ENCODE results near the gene PNMT. TPM values are rescaled to one million over a fixed set of nuclear protein-coding genes. Genes with fewer than 3 reads are reported as not detected.

PNMT gene
- total RNA-seq, 1 experiment from 2014 or later: not detected

DNA sequence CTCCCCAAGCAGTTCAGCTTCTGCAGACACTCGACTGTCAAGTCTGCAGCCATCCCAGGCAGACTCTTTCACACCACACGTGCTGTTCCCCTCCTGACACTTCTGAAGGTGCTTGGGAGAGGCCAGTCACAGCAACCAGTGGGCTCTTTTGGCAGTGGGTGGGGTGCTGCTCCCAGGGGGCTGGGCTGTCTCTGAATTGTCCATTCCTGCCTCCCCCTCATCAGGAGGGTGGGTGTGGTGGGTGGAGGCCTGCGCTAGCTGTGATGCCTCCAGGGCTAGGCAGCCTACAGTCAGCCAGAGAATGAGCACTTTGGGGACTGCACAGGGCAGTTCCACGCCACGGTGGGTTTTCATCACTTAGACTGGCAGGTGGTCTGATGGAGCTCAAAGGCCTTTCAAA is 21.0 kb upstream of the PNMT start:
- H3K4me2 ChIP-seq (ENCODE audit: low read depth, low read length, poor library complexity, severe bottlenecking): no peak overlapping the region
- H3K36me3 ChIP-seq (ENCODE audit: insufficient read depth, low read length): no peaks in the 10 kb centered on the region
- H3K9ac ChIP-seq (ENCODE audit: low read length): no peak overlapping the region
- H3K9me3 ChIP-seq (ENCODE audit: low read length): no peaks in the 10 kb centered on the region
- H3K4me3 ChIP-seq (ENCODE audit: low read length): no peak overlapping the region
- no peaks in the 10 kb centered on the region for H3K27me3 ChIP-seq (ENCODE audit: low read length)
- no peak for DNase-seq
- no peak overlapping the region for H3K27ac ChIP-seq (ENCODE audit: low read length)
- no peaks in the 10 kb centered on the region for H3K4me1 ChIP-seq (ENCODE audit: low read length)
- H4K20me1 ChIP-seq (ENCODE audit: insufficient read depth, low read depth, low read length): peaks cover 24% of the 10 kb centered on the region; the same call in 1 of the 2 replicates
- no peaks in the 10 kb centered on the region for H3K9me2 ChIP-seq (replicated peaks; ENCODE audit: insufficient read depth, low read length)
- peaks cover 57% of the 10 kb centered on the region for H3K79me2 ChIP-seq (ENCODE audit: low read length)
- H2AFZ ChIP-seq (ENCODE audit: low read length): no peak overlapping the region

DNA sequence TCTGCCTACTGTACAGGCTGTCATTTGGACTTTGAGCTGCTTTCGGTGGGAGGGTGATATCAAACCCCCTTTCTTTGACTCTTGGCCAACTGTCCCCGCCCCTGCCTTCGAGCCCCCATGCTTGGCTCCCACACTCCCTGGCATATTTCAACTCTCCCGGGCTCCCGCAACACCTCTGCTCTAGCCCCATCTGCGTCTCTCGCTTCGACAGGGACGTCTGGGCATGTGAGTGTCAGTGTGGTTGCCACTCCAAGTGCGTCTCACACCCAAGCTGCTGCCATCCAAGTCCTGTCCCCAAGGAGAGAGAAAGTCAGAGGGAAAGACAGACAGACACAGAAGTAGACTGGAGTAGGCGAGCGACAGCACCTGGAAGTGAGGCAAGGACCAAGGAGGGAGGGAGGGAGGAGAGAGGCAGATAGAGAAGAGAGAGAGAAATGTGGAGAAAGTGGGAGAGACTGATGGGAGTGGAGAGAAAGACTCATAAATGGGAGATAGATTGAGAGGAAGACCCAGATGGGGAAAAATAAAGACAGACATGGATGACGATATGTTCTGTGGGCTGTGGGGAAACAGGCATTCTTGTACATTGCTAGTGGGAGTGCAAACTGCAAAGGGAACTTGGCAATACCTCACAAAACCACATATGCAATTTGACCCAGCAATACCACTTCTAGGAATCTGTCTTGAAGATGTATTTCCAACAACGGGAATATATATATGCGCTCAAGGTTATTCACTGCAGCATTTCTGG is 19.5 kb upstream of the PNMT start:
- Histone ChIP-seq H3K4me3 (ENCODE audit: low read length) (no peak overlapping the region), H3K27me3 (ENCODE audit: low read length) (no peaks in the 10 kb centered on the region), H3K9me2 (replicated peaks; ENCODE audit: insufficient read depth, low read length) (no peaks in the 10 kb centered on the region), H3K9me3 (ENCODE audit: low read length) (no peaks in the 10 kb centered on the region), H3K4me2 (ENCODE audit: low read depth, low read length, poor library complexity, severe bottlenecking) (no peak overlapping the region), H3K9ac (ENCODE audit: low read length) (no peak overlapping the region), H3K36me3 (ENCODE audit: insufficient read depth, low read length) (no peaks in the 10 kb centered on the region), H3K79me2 (ENCODE audit: low read length) (peaks cover 55% of the 10 kb centered on the region), H2AFZ (ENCODE audit: low read length) (no peak overlapping the region), H3K27ac (ENCODE audit: low read length) (no peak overlapping the region), H4K20me1 (ENCODE audit: insufficient read depth, low read depth, low read length) (peaks cover 18% of the 10 kb centered on the region), H3K4me1 (ENCODE audit: low read length) (no peaks in the 10 kb centered on the region)
- no peak for DNase-seq

GRCh38 chr17:39650121-39650579 is 18.1 kb upstream of the PNMT start:
- H3K9ac ChIP-seq (ENCODE audit: low read length): no peak overlapping the region

GRCh38 chr17:39651923-39652586 is 16.2 kb upstream of the PNMT start:
- H3K79me2 ChIP-seq (ENCODE audit: low read length): peaks cover 38% of the 10 kb centered on the region
- no peak overlapping the region for H2AFZ ChIP-seq (ENCODE audit: low read length)
- H4K20me1 ChIP-seq (ENCODE audit: insufficient read depth, low read depth, low read length): peaks cover 9% of the 10 kb centered on the region
- no peaks in the 10 kb centered on the region for H3K9me2 ChIP-seq (replicated peaks; ENCODE audit: insufficient read depth, low read length)
- H3K9me3 ChIP-seq (ENCODE audit: low read length): no peaks in the 10 kb centered on the region
- H3K4me3 ChIP-seq (ENCODE audit: low read length): no peak overlapping the region
- no peak for DNase-seq
- H3K4me1 ChIP-seq (ENCODE audit: low read length): no peaks in the 10 kb centered on the region
- H3K9ac ChIP-seq (ENCODE audit: low read length): no peak overlapping the region
- H3K27me3 ChIP-seq (ENCODE audit: low read length): no peaks in the 10 kb centered on the region
- H3K36me3 ChIP-seq (ENCODE audit: insufficient read depth, low read length): no peaks in the 10 kb centered on the region
- no peak overlapping the region for H3K4me2 ChIP-seq (ENCODE audit: low read depth, low read length, poor library complexity, severe bottlenecking)
- no peak overlapping the region for H3K27ac ChIP-seq (ENCODE audit: low read length)

More at GRCh38 chr17:39650121-39650579, 18.1 kb upstream of the PNMT start:
- H3K4me2 ChIP-seq (ENCODE audit: low read depth, low read length, poor library complexity, severe bottlenecking): no peak overlapping the region
- H3K27me3 ChIP-seq (ENCODE audit: low read length): no peaks in the 10 kb centered on the region
- no peaks in the 10 kb centered on the region for H3K9me2 ChIP-seq (replicated peaks; ENCODE audit: insufficient read depth, low read length)
- no peak overlapping the region for H3K4me3 ChIP-seq (ENCODE audit: low read length)
- no peak for DNase-seq
- no peaks in the 10 kb centered on the region for H3K4me1 ChIP-seq (ENCODE audit: low read length)
- H3K79me2 ChIP-seq (ENCODE audit: low read length): peaks cover 51% of the 10 kb centered on the region
- H3K9me3 ChIP-seq (ENCODE audit: low read length): no peaks in the 10 kb centered on the region
- H2AFZ ChIP-seq (ENCODE audit: low read length): no peak overlapping the region
- H4K20me1 ChIP-seq (ENCODE audit: insufficient read depth, low read depth, low read length): peaks cover 13% of the 10 kb centered on the region
- no peak overlapping the region for H3K27ac ChIP-seq (ENCODE audit: low read length)
- no peaks in the 10 kb centered on the region for H3K36me3 ChIP-seq (ENCODE audit: insufficient read depth, low read length)

- H3K79me2 ChIP-seq (ENCODE audit: low read length): peaks cover 38% of the 10 kb centered on the region
- no peaks in the 10 kb centered on the region for H3K27me3 ChIP-seq (ENCODE audit: low read length)
- no peaks in the 10 kb centered on the region for H3K9me3 ChIP-seq (ENCODE audit: low read length)
- H3K9ac ChIP-seq (ENCODE audit: low read length): no peak overlapping the region
- no peaks in the 10 kb centered on the region for H3K9me2 ChIP-seq (replicated peaks; ENCODE audit: insufficient read depth, low read length)
- no peak overlapping the region for H3K4me3 ChIP-seq (ENCODE audit: low read length)
- H3K4me2 ChIP-seq (ENCODE audit: low read depth, low read length, poor library complexity, severe bottlenecking): no peak overlapping the region
- no peak for DNase-seq
- H4K20me1 ChIP-seq (ENCODE audit: insufficient read depth, low read depth, low read length): peaks cover 9% of the 10 kb centered on the region
- no peak overlapping the region for H3K27ac ChIP-seq (ENCODE audit: low read length)
- no peak overlapping the region for H2AFZ ChIP-seq (ENCODE audit: low read length)
- H3K4me1 ChIP-seq (ENCODE audit: low read length): no peaks in the 10 kb centered on the region
- no peaks in the 10 kb centered on the region for H3K36me3 ChIP-seq (ENCODE audit: insufficient read depth, low read length)
Observed at GRCh38 chr17:39652587-39653315, 15.5 kb upstream of the PNMT start.

DNA sequence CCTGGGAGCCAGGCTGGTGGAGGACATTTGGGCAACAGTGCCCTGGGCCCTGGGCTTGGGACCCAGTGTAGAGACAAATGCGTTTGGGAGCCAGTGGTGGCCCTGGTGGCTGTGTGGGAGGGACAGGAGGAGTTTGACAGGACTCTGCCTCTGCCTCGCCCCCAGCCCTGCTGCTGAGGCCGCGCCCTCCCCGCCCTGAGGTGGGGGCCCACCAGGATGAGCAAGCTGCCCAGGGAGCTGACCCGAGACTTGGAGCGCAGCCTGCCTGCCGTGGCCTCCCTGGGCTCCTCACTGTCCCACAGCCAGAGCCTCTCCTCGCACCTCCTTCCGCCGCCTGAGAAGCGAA is 15.0 kb upstream of the PNMT start:
- no peaks in the 10 kb centered on the region for H3K27me3 ChIP-seq (ENCODE audit: low read length)
- peaks cover 9% of the 10 kb centered on the region for H4K20me1 ChIP-seq (ENCODE audit: insufficient read depth, low read depth, low read length)
- H3K9me3 ChIP-seq (ENCODE audit: low read length): no peaks in the 10 kb centered on the region
- H3K9ac ChIP-seq (ENCODE audit: low read length): no peak overlapping the region
- H3K4me3 ChIP-seq (ENCODE audit: low read length): no peak overlapping the region
- no peak overlapping the region for H3K27ac ChIP-seq (ENCODE audit: low read length)
- H2AFZ ChIP-seq (ENCODE audit: low read length): no peak overlapping the region
- no peak overlapping the region for H3K4me2 ChIP-seq (ENCODE audit: low read depth, low read length, poor library complexity, severe bottlenecking)
- H3K9me2 ChIP-seq (replicated peaks; ENCODE audit: insufficient read depth, low read length): no peaks in the 10 kb centered on the region
- DNase-seq: no peak
- peaks cover 38% of the 10 kb centered on the region for H3K79me2 ChIP-seq (ENCODE audit: low read length)
- no peaks in the 10 kb centered on the region for H3K36me3 ChIP-seq (ENCODE audit: insufficient read depth, low read length)
- no peaks in the 10 kb centered on the region for H3K4me1 ChIP-seq (ENCODE audit: low read length)

DNA sequence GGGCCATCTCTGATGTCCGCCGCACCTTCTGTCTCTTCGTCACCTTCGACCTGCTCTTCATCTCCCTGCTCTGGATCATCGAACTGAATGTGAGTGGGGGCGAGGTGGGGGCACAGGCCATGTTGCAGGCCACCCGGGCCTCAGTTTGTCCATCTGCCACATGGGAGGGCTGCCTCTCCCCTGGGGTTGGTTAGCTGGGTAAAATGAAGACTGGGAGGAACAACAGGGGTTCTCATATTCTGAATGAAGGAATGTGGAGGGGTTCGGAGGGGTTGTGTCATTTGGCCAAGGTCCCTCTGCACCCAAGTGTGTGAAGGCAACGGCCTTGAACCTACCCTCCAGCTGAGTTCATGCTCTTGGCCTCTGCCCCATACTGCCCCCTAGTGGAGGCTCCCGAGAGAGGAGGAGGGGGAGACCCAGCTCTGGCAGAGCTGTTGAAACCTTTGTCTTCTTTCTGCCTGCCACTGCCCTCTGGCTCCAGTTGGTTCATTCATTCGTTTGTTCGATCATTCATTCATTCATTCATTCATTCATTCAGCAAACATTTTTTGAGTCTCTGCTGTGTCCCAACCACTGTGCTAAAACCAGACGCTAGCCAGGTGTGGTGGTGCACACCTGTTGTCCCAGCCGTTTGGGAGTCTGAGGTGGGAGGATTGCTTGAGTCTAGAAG is 14.5 kb upstream of the PNMT start:
- Histone ChIP-seq H3K27ac (ENCODE audit: low read length) (no peak overlapping the region), H3K9me2 (replicated peaks; ENCODE audit: insufficient read depth, low read length) (no peaks in the 10 kb centered on the region), H4K20me1 (ENCODE audit: insufficient read depth, low read depth, low read length) (peaks cover 9% of the 10 kb centered on the region)

DNA sequence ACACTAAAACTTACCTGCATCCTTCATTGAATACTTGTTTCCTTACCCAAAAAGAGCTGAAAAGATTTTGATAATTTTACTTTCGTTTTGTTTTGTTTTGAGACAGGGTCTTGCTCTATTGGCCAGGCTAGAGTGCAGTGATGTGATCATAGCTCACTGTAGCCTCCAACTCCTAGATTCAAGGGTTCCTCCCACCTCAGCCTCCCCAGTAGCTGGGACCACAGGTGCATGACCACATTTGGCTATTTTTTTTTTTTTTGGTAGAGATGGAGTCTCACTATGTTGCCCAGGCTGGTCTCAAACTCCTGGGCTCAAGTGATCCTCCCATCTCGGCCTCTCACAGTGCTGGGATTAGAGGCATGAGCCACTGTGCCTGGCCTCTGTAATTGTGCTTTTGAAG is 13.1 kb upstream of the PNMT start:
- peaks cover 9% of the 10 kb centered on the region for H4K20me1 ChIP-seq (ENCODE audit: insufficient read depth, low read depth, low read length)
- H3K4me1 ChIP-seq (ENCODE audit: low read length): peaks cover 2% of the 10 kb centered on the region; the same call in 1 of the 2 replicates
- H3K9me3 ChIP-seq (ENCODE audit: low read length): no peaks in the 10 kb centered on the region
- no peaks in the 10 kb centered on the region for H3K27me3 ChIP-seq (ENCODE audit: low read length)
- no peak overlapping the region for H3K27ac ChIP-seq (ENCODE audit: low read length)
- no peaks in the 10 kb centered on the region for H3K36me3 ChIP-seq (ENCODE audit: insufficient read depth, low read length)
- H2AFZ ChIP-seq (ENCODE audit: low read length): no peak overlapping the region
- peaks cover 30% of the 10 kb centered on the region for H3K79me2 ChIP-seq (ENCODE audit: low read length)
- H3K4me3 ChIP-seq (ENCODE audit: low read length): no peak overlapping the region
- H3K9me2 ChIP-seq (replicated peaks; ENCODE audit: insufficient read depth, low read length): no peaks in the 10 kb centered on the region
- no peak overlapping the region for H3K9ac ChIP-seq (ENCODE audit: low read length)
- DNase-seq: no peak
- H3K4me2 ChIP-seq (ENCODE audit: low read depth, low read length, poor library complexity, severe bottlenecking): no peak overlapping the region

More for the DNA sequence above, 14.5 kb upstream of the PNMT start:
- Histone ChIP-seq H3K4me3 (ENCODE audit: low read length) (no peak overlapping the region), H3K4me1 (ENCODE audit: low read length) (no peaks in the 10 kb centered on the region), H3K9ac (ENCODE audit: low read length) (no peak overlapping the region), H3K79me2 (ENCODE audit: low read length) (peaks cover 33% of the 10 kb centered on the region), H3K36me3 (ENCODE audit: insufficient read depth, low read length) (no peaks in the 10 kb centered on the region), H2AFZ (ENCODE audit: low read length) (no peak overlapping the region), H3K27me3 (ENCODE audit: low read length) (no peaks in the 10 kb centered on the region), H3K9me3 (ENCODE audit: low read length) (no peaks in the 10 kb centered on the region), H3K4me2 (ENCODE audit: low read depth, low read length, poor library complexity, severe bottlenecking) (no peak overlapping the region)
- DNase-seq: peak; percentile 92

Data from Karpas-422 (cell line).